K562 (cell line): ENCODE results near the gene NBEAL2. TPM values are rescaled to one million over a fixed set of nuclear protein-coding genes. Genes with fewer than 3 reads are reported as not detected.

Source experiments
- ARID4B ChIP-seq: sonication (generic); formaldehyde crosslinking; IDR thresholded peaks from 2 replicates; pipeline ENCODE4 v1.8.0; 2022; ENCODE audit warnings: mild to moderate bottlenecking, missing genetic modification reagents
- ELF1 ChIP-seq: fragments of 200-800 bp; sonication (Bioruptor generic); IDR thresholded peaks from 2 replicates; pipeline ENCODE4 v1.6.1; 2016; ENCODE audit warnings: missing genetic modification characterization, missing compliant biosample characterization
- HBP1 ChIP-seq: fragments of 450-650 bp; formaldehyde crosslinking; IDR thresholded peaks from 2 replicates; pipeline ENCODE4 v1.4.0; 2022; ENCODE audit warnings: missing genetic modification characterization
- HMBOX1 ChIP-seq: sonication (generic); IDR thresholded peaks from 2 replicates; pipeline ENCODE4 v1.6.1; 2016
- HNRNPL ChIP-seq: fragments of 200-400 bp; formaldehyde crosslinking; IDR thresholded peaks from 2 replicates; pipeline ENCODE4 v1.6.1; 2017; ENCODE audit warnings: low read depth, mild to moderate bottlenecking, low read length
- MCM2 ChIP-seq: fragments of 450-650 bp; IDR thresholded peaks from 2 replicates; pipeline ENCODE4 v1.6.1; 2017; ENCODE audit warnings: low read depth, mild to moderate bottlenecking
- MTA3 ChIP-seq: fragments of 450-650 bp; formaldehyde crosslinking; IDR thresholded peaks from 2 replicates; pipeline ENCODE4 v1.6.1; 2017; ENCODE audit warnings: mild to moderate bottlenecking, borderline replicate concordance
- MYBL2 ChIP-seq, 2 experiments: fragments of 450-650 bp in 1 of 2; sonication (generic) in 1 of 2; formaldehyde crosslinking in 1 of 2; IDR thresholded peaks; 2 replicates each; pipeline versions ENCODE4 v1.6.1 to v1.8.1; 2017 to 2022; ENCODE audit warnings: borderline replicate concordance in 1 of 2, inconsistent platforms in 1 of 2, low read depth in 1 of 2, mild to moderate bottlenecking in 1 of 2, missing genetic modification reagents in 1 of 2, moderate library complexity in 1 of 2
- NKRF ChIP-seq: fragments of 450-650 bp; IDR thresholded peaks from 2 replicates; pipeline ENCODE4 v1.6.1; 2016; ENCODE audit warnings: borderline replicate concordance
- PHF8 ChIP-seq: fragments of 200-600 bp; sonication (generic); IDR thresholded peaks from 2 replicates; pipeline ENCODE4 v1.6.1; 2012; ENCODE audit warnings: mixed run types, mild to moderate bottlenecking, inconsistent platforms, low read length, moderate library complexity, borderline replicate concordance
- SMARCA4 ChIP-seq: fragments of 450-650 bp; IDR thresholded peaks from 2 replicates; pipeline ENCODE4 v1.6.1; 2016
- TAL1 ChIP-seq: fragments of 450-650 bp; IDR thresholded peaks from 2 replicates; pipeline ENCODE4 v1.6.1; 2016; ENCODE audit warnings: mild to moderate bottlenecking
- ZBTB8A ChIP-seq: fragments of 450-650 bp; IDR thresholded peaks from 2 replicates; pipeline ENCODE4 v1.6.1; 2018; ENCODE audit warnings: mild to moderate bottlenecking, moderate library complexity; ENCODE audit not compliant: partially characterized antibody
- ZFX ChIP-seq: sonication (generic); formaldehyde crosslinking; IDR thresholded peaks from 2 replicates; pipeline ENCODE4 v1.8.0; 2022; ENCODE audit warnings: mild to moderate bottlenecking, missing genetic modification reagents, moderate library complexity
- ZNF143 ChIP-seq: sonication (generic); formaldehyde crosslinking; IDR thresholded peaks from 2 replicates; pipeline ENCODE4 v1.9.0; 2022; ENCODE audit warnings: mild to moderate bottlenecking, missing genetic modification reagents
- ZNF184 ChIP-seq: sonication (generic); formaldehyde crosslinking; IDR thresholded peaks from 2 replicates; pipeline ENCODE4 v1.5.0; 2020; ENCODE audit warnings: missing genetic modification reagents
- ZNF316 ChIP-seq: fragments of 450-650 bp; IDR thresholded peaks from 2 replicates; pipeline ENCODE4 v1.6.1; 2016
- ZNF324 ChIP-seq: fragments of 250-450 bp; sonication (Bioruptor Pico); IDR thresholded peaks from 2 replicates; pipeline ENCODE4 v1.4.0; 2020; ENCODE audit warnings: mild to moderate bottlenecking
- ZNF384 ChIP-seq: IDR thresholded peaks from 2 replicates; pipeline ENCODE4 v1.6.1; 2012; ENCODE audit warnings: low read depth, low read length, improper control_type of control experiment
- ZNF644 ChIP-seq: fragments of 200-800 bp; sonication (Bioruptor generic); IDR thresholded peaks from 2 replicates; pipeline ENCODE4 v1.6.1; 2016; ENCODE audit warnings: low read depth, missing genetic modification characterization, missing compliant biosample characterization
- polyA plus RNA-seq, 8 experiments: library from polyadenylated mRNA; depleted of rRNA in 4 of 8; stranded (reverse) in 5 of 8; unstranded in 3 of 8; fragments of >200 nt; fragmentation: Nextera tagmentation in 2 of 8; fragmentation: Illumina TruSeq in 1 of 8; extraction: Ambion mirVana in 2 of 8; extraction: Trizol in 1 of 8; gene quantifications; 2 replicates each; pipeline versions ENCODE4 v1.2.1 to v1.2.3, GENCODE V29; 2011 to 2014; ENCODE audit warnings: inconsistent platforms in 1 of 8, missing spikeins in 1 of 8
- total RNA-seq, 7 experiments: library from RNA; depleted of rRNA in 6 of 7; stranded (reverse); fragments of >200 nt in 6 of 7; fragmentation: Illumina TruSeq in 2 of 7; extraction: Trizol in 2 of 7; gene quantifications; 2 replicates each; pipeline versions ENCODE4 v1.2.1 to v1.2.3, GENCODE V29; 2011 to 2021; ENCODE audit warnings: low replicate concordance in 1 of 7

NBEAL2 gene
- total and polyA plus RNA-seq, 9 of the 15 experiments (the other 6 are each of a cell fraction or from before 2014, with no cell fraction given): 0.06 to 114 (median 29.6) TPM

GRCh38 chr3:46987743-46988401 lies 8.4 kb downstream of the NBEAL2 start (continued):
- peak; percentile 1 for TF ChIP-seq HMBOX1
- no peak for TF ChIP-seq ZNF324 (CRISPR knock-in tag)
- TF ChIP-seq ZNF316: peak; percentile 92
- TF ChIP-seq ZFX (CRISPR knock-in tag): peak; percentile 76
- TF ChIP-seq PHF8: peak; percentile 63; the same call in 1 of the 2 replicates
- TF ChIP-seq ZNF644 (tag): peak; percentile 84
- TF ChIP-seq ZNF384: peak; percentile 47; the same call in 1 of the 2 replicates
- peak; percentile 18; the same call in 1 of the 2 replicates for TF ChIP-seq TAL1
- no peak; the same call in 1 of the 2 replicates for TF ChIP-seq ZNF143 (CRISPR knock-in tag)
- TF ChIP-seq ZNF184: no peak
- 0 out of 2 replicates have a peak, but pooled peaks have one; percentile 50 for TF ChIP-seq ELF1 (tag)
- TF ChIP-seq ZBTB8A: no peak
- TF ChIP-seq MYBL2 (IDR thresholded peaks at IDR 0.05; ENCODE audit: low read depth): no peak
- TF ChIP-seq MYBL2 (CRISPR knock-in tag; IDR thresholded peaks at IDR 0.05; ENCODE audit: borderline replicate concordance): no peak
- no peak for TF ChIP-seq HBP1 (CRISPR knock-in tag)
- TF ChIP-seq MTA3: peak; percentile 88
- peak; percentile 88 for TF ChIP-seq ARID4B (CRISPR knock-in tag)
- no peak for TF ChIP-seq MCM2
- no peak for TF ChIP-seq HNRNPL
- TF ChIP-seq NKRF: peak; percentile 68
- peak; percentile 84 for TF ChIP-seq SMARCA4
